HL-60 (cell line): ENCODE data around the gene PLPP3.

Experiments
- POLR2AphosphoS5 ChIP-seq: IDR thresholded peaks from 2 replicates; pipeline ENCODE4 v1.6.1; 2012; ENCODE audit warnings: low read depth
- SPI1 ChIP-seq: IDR thresholded peaks from 2 replicates; pipeline ENCODE4 v1.6.1; 2012; ENCODE audit warnings: low read depth, mild to moderate bottlenecking, borderline replicate concordance
- TF ChIP-seq, protein P1 (sequence below): IDR thresholded peaks from one replicate; pipeline ENCODE4 v1.5.1; 2011; ENCODE audit warnings: low read length, control low read depth, inconsistent platforms; ENCODE audit not compliant: insufficient read depth
- TF ChIP-seq, protein P2 (sequence below): IDR thresholded peaks from 2 replicates; pipeline ENCODE4 v1.6.1; 2012; ENCODE audit warnings: low read depth; ENCODE audit not compliant: insufficient replicate concordance

DNA sequence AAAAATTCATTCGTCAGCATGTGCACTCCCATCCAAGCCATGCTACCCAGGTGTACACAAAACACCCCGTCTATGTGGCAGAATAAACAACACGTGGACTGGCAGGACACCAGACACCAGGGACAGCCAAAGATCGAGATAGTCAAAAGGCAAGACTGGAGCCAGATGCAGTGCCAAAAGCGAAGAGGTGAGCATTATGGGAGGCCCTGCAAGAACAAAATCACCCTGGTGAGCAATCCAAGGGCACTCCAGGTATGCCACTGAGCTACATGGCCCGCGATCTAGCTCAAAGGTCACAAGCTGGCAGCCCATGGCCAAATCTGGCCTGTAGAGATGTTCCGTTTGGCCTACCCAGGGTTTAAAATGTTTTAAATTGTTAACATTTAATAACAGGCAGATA, 33.7 kb downstream of the PLPP3 start:
- TF ChIP-seq, protein P1, sequence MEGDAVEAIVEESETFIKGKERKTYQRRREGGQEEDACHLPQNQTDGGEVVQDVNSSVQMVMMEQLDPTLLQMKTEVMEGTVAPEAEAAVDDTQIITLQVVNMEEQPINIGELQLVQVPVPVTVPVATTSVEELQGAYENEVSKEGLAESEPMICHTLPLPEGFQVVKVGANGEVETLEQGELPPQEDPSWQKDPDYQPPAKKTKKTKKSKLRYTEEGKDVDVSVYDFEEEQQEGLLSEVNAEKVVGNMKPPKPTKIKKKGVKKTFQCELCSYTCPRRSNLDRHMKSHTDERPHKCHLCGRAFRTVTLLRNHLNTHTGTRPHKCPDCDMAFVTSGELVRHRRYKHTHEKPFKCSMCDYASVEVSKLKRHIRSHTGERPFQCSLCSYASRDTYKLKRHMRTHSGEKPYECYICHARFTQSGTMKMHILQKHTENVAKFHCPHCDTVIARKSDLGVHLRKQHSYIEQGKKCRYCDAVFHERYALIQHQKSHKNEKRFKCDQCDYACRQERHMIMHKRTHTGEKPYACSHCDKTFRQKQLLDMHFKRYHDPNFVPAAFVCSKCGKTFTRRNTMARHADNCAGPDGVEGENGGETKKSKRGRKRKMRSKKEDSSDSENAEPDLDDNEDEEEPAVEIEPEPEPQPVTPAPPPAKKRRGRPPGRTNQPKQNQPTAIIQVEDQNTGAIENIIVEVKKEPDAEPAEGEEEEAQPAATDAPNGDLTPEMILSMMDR: no peak
- no peak for TF ChIP-seq POLR2AphosphoS5
- TF ChIP-seq SPI1: no peak
- TF ChIP-seq, protein P2, sequence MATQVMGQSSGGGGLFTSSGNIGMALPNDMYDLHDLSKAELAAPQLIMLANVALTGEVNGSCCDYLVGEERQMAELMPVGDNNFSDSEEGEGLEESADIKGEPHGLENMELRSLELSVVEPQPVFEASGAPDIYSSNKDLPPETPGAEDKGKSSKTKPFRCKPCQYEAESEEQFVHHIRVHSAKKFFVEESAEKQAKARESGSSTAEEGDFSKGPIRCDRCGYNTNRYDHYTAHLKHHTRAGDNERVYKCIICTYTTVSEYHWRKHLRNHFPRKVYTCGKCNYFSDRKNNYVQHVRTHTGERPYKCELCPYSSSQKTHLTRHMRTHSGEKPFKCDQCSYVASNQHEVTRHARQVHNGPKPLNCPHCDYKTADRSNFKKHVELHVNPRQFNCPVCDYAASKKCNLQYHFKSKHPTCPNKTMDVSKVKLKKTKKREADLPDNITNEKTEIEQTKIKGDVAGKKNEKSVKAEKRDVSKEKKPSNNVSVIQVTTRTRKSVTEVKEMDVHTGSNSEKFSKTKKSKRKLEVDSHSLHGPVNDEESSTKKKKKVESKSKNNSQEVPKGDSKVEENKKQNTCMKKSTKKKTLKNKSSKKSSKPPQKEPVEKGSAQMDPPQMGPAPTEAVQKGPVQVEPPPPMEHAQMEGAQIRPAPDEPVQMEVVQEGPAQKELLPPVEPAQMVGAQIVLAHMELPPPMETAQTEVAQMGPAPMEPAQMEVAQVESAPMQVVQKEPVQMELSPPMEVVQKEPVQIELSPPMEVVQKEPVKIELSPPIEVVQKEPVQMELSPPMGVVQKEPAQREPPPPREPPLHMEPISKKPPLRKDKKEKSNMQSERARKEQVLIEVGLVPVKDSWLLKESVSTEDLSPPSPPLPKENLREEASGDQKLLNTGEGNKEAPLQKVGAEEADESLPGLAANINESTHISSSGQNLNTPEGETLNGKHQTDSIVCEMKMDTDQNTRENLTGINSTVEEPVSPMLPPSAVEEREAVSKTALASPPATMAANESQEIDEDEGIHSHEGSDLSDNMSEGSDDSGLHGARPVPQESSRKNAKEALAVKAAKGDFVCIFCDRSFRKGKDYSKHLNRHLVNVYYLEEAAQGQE: no peak
